HepG2 (cell line): ENCODE results near the gene IGFLR1. TPM values are rescaled to one million over a fixed set of nuclear protein-coding genes. Genes with fewer than 3 reads are reported as not detected.
A peak's percentile ranks its signal among the peaks of the same experiment; 100 is the strongest.

Source experiments
- ATAD3A ChIP-seq: sonication (generic); formaldehyde crosslinking; IDR thresholded peaks from 2 replicates; pipeline ENCODE4 v1.4.0; 2020; ENCODE audit warnings: missing genetic modification reagents
- CBFB ChIP-seq: sonication (generic); formaldehyde crosslinking; IDR thresholded peaks from 2 replicates; pipeline ENCODE4 v1.4.0; 2020; ENCODE audit warnings: missing genetic modification reagents
- CHD2 ChIP-seq: IDR thresholded peaks from 2 replicates; pipeline ENCODE4 v1.6.1; 2011; ENCODE audit warnings: low read depth, low read length, improper control_type of control experiment
- CHD4 ChIP-seq: fragments of 200-600 bp; sonication (generic); IDR thresholded peaks from 2 replicates; pipeline ENCODE4 v1.7.0; 2017; ENCODE audit warnings: mild to moderate bottlenecking, low read length, borderline replicate concordance
- ETV5 ChIP-seq: IDR thresholded peaks from 2 replicates; pipeline ENCODE4 v1.6.1; 2018; ENCODE audit warnings: missing biosample characterization, missing genetic modification reagents, inconsistent platforms, borderline replicate concordance
- KDM6A ChIP-seq: IDR thresholded peaks from 2 replicates; pipeline ENCODE4 v1.6.1; 2016; ENCODE audit warnings: low read depth
- NAIF1 ChIP-seq: sonication (generic); formaldehyde crosslinking; IDR thresholded peaks from 2 replicates; pipeline ENCODE4 v1.5.0; 2020; ENCODE audit warnings: mild to moderate bottlenecking, missing genetic modification reagents, borderline replicate concordance
- NCOA5 ChIP-seq: sonication (generic); formaldehyde crosslinking; IDR thresholded peaks from 2 replicates; pipeline ENCODE4 v1.4.0; 2020; ENCODE audit warnings: missing genetic modification reagents
- PHB2 ChIP-seq: fragments of 450-650 bp; IDR thresholded peaks from 2 replicates; pipeline ENCODE4 v1.6.1; 2018; ENCODE audit not compliant: partially characterized antibody
- POGZ ChIP-seq: sonication (generic); formaldehyde crosslinking; IDR thresholded peaks from 2 replicates; pipeline ENCODE4 v1.4.0; 2020; ENCODE audit warnings: mild to moderate bottlenecking, missing genetic modification reagents
- POLR2AphosphoS2 ChIP-seq: IDR thresholded peaks from 2 replicates; pipeline ENCODE4 v1.6.1; 2011; ENCODE audit warnings: low read depth, low read length, improper control_type of control experiment
- RELA ChIP-seq: sonication (generic); formaldehyde crosslinking; IDR thresholded peaks from 2 replicates; pipeline ENCODE4 v1.4.0; 2020; ENCODE audit warnings: missing genetic modification reagents
- SALL1 ChIP-seq: sonication (generic); formaldehyde crosslinking; IDR thresholded peaks from 2 replicates; pipeline ENCODE4 v1.8.0; 2022; ENCODE audit warnings: mild to moderate bottlenecking, missing genetic modification reagents
- SPEN ChIP-seq: sonication (generic); formaldehyde crosslinking; IDR thresholded peaks from 2 replicates; pipeline ENCODE4 v1.5.1; 2020; ENCODE audit warnings: low read depth, mild to moderate bottlenecking, missing genetic modification reagents
- SRSF4 ChIP-seq: fragments of 200-400 bp; formaldehyde crosslinking; IDR thresholded peaks from one replicate; pipeline ENCODE4 v1.6.1; 2018; ENCODE audit warnings: mild to moderate bottlenecking, low read depth, low read length, moderate library complexity; ENCODE audit not compliant: poor library complexity, severe bottlenecking
- ZFX ChIP-seq: sonication (generic); formaldehyde crosslinking; IDR thresholded peaks from 2 replicates; pipeline ENCODE4 v1.4.0; 2020; ENCODE audit warnings: mild to moderate bottlenecking, low read depth, missing genetic modification reagents, moderate library complexity
- ZKSCAN5 ChIP-seq: sonication (generic); formaldehyde crosslinking; IDR thresholded peaks from 2 replicates; pipeline ENCODE4 v1.5.1; 2020; ENCODE audit warnings: mild to moderate bottlenecking, missing genetic modification reagents
- ZMYM2 ChIP-seq: sonication (generic); formaldehyde crosslinking; IDR thresholded peaks from 2 replicates; pipeline ENCODE4 v1.8.0; 2022; ENCODE audit warnings: mild to moderate bottlenecking, missing genetic modification reagents
- ZNF317 ChIP-seq: sonication (generic); formaldehyde crosslinking; IDR thresholded peaks from 2 replicates; pipeline ENCODE4 v1.5.0; 2020; ENCODE audit warnings: mild to moderate bottlenecking, missing genetic modification reagents
- ZNF615 ChIP-seq: sonication (generic); formaldehyde crosslinking; IDR thresholded peaks from 2 replicates; pipeline ENCODE4 v1.5.0; 2020; ENCODE audit warnings: mild to moderate bottlenecking, missing genetic modification reagents, borderline replicate concordance
- ZSCAN22 ChIP-seq: sonication (generic); formaldehyde crosslinking; IDR thresholded peaks from 2 replicates; pipeline ENCODE4 v1.4.0; 2020; ENCODE audit warnings: mild to moderate bottlenecking, missing genetic modification reagents
- polyA plus RNA-seq, 8 experiments: library from polyadenylated mRNA; depleted of rRNA in 3 of 8; stranded (reverse) in 7 of 8; unstranded in 1 of 8; fragments of >200 nt; fragmentation: Illumina TruSeq in 4 of 8; extraction: Trizol in 4 of 8; gene quantifications; 2 replicates each; pipeline versions ENCODE4 v1.2.1 to v1.2.3, GENCODE V29; 2011 to 2016; ENCODE audit warnings: low read depth in 4 of 8, missing spikeins in 1 of 8, mixed read lengths in 1 of 8; ENCODE audit not compliant: insufficient read depth in 1 of 8
- total RNA-seq, 5 experiments: library from RNA; depleted of rRNA; stranded (reverse); fragments of >200 nt; fragmentation: Illumina TruSeq; extraction: Trizol; gene quantifications; 2 replicates each; pipeline ENCODE4 v1.2.3, GENCODE V29; 2016; ENCODE audit warnings: low read depth in 1 of 5
- TF ChIP-seq, protein P1 (sequence below): sonication (generic); formaldehyde crosslinking; IDR thresholded peaks from 2 replicates; pipeline ENCODE4 v1.8.0; 2022; ENCODE audit warnings: missing genetic modification reagents, mild to moderate bottlenecking, inconsistent platforms, borderline replicate concordance
- TF ChIP-seq, protein P2 (sequence below): sonication (generic); formaldehyde crosslinking; IDR thresholded peaks from 2 replicates; pipeline ENCODE4 v1.4.0; 2020; ENCODE audit warnings: missing genetic modification reagents, mild to moderate bottlenecking, borderline replicate concordance
- TF ChIP-seq, protein P3 (sequence below): sonication (generic); formaldehyde crosslinking; IDR thresholded peaks from 2 replicates; pipeline ENCODE4 v1.5.0; 2020; ENCODE audit warnings: missing genetic modification reagents
- TF ChIP-seq, protein P4 (sequence below): sonication (generic); formaldehyde crosslinking; IDR thresholded peaks from 2 replicates; pipeline ENCODE4 v1.4.0; 2020; ENCODE audit warnings: mild to moderate bottlenecking, missing genetic modification reagents

Gene IGFLR1
- total and polyA plus RNA-seq, 2 of the 13 experiments (the other 11 are each of a cell fraction or from before 2014, with no cell fraction given), result 5.4 to 8.9 TPM

DNA sequence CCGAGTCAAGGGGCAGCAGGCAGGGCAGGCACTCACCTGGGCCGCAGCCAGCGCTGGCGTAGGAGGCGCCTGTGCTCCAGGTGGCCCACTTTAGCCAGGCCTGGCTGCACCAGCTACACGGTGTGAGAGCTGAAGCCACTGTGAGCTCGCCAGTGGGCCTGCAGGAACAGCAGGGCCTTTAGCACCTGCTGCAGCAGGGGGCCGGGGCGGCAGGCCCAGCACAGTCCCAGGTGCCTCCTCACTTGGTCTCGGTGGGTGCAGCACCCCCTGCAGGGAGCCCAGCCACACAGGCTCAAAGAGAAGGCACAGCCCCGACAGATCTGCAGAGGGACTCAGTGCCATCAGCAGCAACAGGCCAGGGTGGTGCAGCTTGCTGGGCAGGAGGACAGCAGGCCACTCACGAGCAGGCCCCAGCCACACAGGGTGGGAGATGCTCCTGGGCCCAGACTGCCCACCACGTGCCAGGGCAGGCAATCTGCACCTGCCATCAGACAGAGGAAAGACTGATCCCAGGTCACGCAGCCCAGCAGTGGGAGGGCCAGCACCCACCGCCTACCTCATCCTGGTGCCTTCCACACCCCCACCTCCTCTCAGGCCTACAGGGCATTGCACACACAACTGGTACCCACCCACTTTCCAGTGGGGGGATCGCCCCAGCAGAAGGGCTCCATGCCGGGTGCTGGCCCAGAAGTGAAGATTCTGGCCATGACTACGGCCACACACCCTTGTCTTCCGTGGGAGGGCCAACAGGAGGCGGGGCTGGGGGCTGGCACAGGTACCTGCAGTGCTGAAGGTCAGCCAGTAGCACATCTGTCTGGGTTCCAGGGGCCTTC, 48.9 kb upstream of the IGFLR1 start (continued):
- TF ChIP-seq ZFX (CRISPR knock-in tag), result peak; percentile 72
- no peak for TF ChIP-seq ATAD3A (CRISPR knock-in tag)
- TF ChIP-seq, protein P1, sequence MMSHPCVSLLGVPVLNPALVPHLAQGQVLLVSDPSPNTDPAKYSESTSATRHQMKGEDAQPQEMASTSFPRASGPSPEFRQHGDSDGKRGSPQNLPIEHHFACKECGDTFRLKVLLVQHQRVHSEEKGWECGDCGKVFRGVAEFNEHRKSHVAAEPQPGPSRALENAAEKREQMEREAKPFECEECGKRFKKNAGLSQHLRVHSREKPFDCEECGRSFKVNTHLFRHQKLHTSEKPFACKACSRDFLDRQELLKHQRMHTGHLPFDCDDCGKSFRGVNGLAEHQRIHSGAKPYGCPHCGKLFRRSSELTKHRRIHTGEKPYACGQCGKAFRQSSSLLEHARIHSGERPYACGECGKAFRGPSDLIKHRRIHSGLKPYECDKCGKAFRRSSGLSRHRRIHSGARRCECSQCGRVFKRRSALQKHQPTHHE (CRISPR knock-in tag), result no peak
- no peak for TF ChIP-seq CHD2
- no peak; the same call in 1 of the 2 replicates for TF ChIP-seq SPEN (CRISPR knock-in tag)
- TF ChIP-seq CBFB (CRISPR knock-in tag), result no peak
- TF ChIP-seq ZMYM2 (CRISPR knock-in tag), result no peak
- no peak for TF ChIP-seq ZNF317
- TF ChIP-seq, protein P2, sequence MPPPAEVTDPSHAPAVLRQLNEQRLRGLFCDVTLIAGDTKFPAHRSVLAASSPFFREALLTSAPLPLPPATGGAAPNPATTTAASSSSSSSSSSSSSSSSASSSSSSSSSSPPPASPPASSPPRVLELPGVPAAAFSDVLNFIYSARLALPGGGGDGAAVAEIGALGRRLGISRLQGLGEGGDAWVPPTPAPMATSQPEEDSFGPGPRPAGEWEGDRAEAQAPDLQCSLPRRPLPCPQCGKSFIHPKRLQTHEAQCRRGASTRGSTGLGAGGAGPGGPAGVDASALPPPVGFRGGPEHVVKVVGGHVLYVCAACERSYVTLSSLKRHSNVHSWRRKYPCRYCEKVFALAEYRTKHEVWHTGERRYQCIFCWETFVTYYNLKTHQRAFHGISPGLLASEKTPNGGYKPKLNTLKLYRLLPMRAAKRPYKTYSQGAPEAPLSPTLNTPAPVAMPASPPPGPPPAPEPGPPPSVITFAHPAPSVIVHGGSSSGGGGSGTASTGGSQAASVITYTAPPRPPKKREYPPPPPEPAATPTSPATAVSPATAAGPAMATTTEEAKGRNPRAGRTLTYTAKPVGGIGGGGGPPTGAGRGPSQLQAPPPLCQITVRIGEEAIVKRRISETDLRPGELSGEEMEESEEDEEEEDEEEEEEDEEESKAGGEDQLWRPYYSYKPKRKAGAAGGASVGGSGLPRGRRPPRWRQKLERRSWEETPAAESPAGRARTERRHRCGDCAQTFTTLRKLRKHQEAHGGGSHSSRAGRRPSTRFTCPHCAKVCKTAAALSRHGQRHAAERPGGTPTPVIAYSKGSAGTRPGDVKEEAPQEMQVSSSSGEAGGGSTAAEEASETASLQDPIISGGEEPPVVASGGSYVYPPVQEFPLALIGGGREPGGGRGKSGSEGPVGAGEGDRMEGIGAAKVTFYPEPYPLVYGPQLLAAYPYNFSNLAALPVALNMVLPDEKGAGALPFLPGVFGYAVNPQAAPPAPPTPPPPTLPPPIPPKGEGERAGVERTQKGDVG (CRISPR knock-in tag), result no peak; the same call in 1 of the 2 replicates
- TF ChIP-seq ZKSCAN5 (CRISPR knock-in tag), result no peak
- TF ChIP-seq POLR2AphosphoS2, result no peak
- no peak for TF ChIP-seq KDM6A (CRISPR knock-in tag)
- TF ChIP-seq NAIF1 (CRISPR knock-in tag), result no peak
- no peak for TF ChIP-seq CHD4
- TF ChIP-seq, protein P3, sequence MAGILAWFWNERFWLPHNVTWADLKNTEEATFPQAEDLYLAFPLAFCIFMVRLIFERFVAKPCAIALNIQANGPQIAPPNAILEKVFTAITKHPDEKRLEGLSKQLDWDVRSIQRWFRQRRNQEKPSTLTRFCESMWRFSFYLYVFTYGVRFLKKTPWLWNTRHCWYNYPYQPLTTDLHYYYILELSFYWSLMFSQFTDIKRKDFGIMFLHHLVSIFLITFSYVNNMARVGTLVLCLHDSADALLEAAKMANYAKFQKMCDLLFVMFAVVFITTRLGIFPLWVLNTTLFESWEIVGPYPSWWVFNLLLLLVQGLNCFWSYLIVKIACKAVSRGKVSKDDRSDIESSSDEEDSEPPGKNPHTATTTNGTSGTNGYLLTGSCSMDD (CRISPR knock-in tag), result no peak
- TF ChIP-seq RELA (CRISPR knock-in tag), result no peak
- no peak for TF ChIP-seq NCOA5
- no peak for TF ChIP-seq POGZ (CRISPR knock-in tag)
- TF ChIP-seq, protein P4, sequence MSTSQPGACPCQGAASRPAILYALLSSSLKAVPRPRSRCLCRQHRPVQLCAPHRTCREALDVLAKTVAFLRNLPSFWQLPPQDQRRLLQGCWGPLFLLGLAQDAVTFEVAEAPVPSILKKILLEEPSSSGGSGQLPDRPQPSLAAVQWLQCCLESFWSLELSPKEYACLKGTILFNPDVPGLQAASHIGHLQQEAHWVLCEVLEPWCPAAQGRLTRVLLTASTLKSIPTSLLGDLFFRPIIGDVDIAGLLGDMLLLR (CRISPR knock-in tag), result no peak
- TF ChIP-seq ZNF615 (CRISPR knock-in tag), result no peak
- no peak for TF ChIP-seq ETV5
- no peak for TF ChIP-seq SRSF4
- TF ChIP-seq ZSCAN22 (CRISPR knock-in tag), result no peak
- 0 out of 2 replicates have a peak, but pooled peaks have one; percentile 26 for TF ChIP-seq SALL1 (CRISPR knock-in tag)
- no peak for TF ChIP-seq PHB2
